SK-N-MC (cell line): ENCODE measurements around the gene PRDX4.
"Not testable (repeated sequence)": the region's sequence is repeated elsewhere in the genome, so short reads cannot be mapped to it uniquely, and the experiment has no call there.

ENCODE experiments used
- EZH2 ChIP-seq: fragments of 200-600 bp; sonication (generic); IDR thresholded peaks from one replicate; pipeline ENCODE4 v1.6.1; 2017; ENCODE audit warnings: antibody characterized with exemption
- POLR2AphosphoS5 ChIP-seq: IDR thresholded peaks from 2 replicates; pipeline ENCODE4 v1.6.1; 2012; ENCODE audit warnings: mild to moderate bottlenecking, low read depth, low read length, borderline replicate concordance

DNA sequence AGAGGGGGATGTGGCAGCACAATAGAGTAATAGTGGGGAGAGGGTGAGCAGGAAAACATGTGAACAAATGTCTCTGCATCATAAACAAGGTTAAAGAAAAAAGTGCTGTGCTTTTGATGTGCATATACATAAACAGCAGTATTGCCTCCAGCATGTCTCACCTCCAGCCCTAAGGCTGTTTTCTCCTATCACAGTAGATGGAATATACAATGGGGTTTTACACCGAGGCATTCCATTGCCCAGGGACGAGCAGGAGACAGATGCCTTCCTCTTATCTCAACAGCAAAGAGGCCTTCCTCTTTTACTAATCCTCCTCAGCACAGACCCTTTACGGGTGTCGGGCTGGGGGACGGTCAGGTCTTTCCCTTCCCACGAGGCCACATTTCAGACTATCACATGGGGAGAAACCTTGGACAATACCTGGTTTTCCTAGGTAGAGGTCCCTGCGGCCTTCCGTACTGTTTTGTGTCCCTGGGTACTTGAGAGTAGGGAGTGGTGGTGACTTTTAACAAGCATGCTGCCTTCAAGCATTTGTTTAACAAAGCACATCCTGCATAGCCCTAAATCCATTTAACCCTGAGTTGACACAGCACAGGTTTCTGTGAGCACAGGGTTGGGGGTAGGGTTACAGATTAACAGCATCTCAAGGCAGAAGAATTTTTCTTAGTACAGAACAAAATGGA is 7.1 kb upstream of the PRDX4 start:
- not testable (repeated sequence) for TF ChIP-seq EZH2, POLR2AphosphoS5
